ENCODE results near the gene SOBP.

DNA sequence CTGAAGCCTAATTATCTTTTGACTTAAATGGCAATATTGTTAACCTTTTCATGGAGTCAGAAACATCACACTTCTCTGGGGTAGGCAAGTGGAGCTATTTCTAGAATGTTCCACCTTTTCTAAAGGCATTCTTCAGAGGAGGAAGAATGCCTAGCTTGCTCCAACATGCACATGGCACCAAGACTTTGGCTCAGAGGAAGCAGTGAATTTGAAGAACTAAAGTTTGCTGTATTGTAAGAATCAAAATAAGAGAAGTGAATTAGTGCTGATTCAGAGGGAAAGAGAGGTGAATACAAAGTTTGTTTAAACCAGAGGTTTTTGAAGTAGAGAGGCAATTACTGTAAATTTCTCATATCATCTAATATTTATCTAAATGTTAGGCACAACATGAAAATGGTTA lies 92.2 kb downstream of the SOBP start:
- TF ChIP-seq POLR2A (IDR thresholded peaks at IDR 0.05) (no peak), POLR2AphosphoS5 (IDR thresholded peaks at IDR 0.05) (no peak)
- TF ChIP-seq, protein P1, sequence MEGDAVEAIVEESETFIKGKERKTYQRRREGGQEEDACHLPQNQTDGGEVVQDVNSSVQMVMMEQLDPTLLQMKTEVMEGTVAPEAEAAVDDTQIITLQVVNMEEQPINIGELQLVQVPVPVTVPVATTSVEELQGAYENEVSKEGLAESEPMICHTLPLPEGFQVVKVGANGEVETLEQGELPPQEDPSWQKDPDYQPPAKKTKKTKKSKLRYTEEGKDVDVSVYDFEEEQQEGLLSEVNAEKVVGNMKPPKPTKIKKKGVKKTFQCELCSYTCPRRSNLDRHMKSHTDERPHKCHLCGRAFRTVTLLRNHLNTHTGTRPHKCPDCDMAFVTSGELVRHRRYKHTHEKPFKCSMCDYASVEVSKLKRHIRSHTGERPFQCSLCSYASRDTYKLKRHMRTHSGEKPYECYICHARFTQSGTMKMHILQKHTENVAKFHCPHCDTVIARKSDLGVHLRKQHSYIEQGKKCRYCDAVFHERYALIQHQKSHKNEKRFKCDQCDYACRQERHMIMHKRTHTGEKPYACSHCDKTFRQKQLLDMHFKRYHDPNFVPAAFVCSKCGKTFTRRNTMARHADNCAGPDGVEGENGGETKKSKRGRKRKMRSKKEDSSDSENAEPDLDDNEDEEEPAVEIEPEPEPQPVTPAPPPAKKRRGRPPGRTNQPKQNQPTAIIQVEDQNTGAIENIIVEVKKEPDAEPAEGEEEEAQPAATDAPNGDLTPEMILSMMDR (IDR thresholded peaks at IDR 0.05 in 8 of 11, conservative IDR thresholded peaks at IDR 0.05 in 3 of 11) = no peak
